Retina (tissue), 1 donor: ENCODE results near the gene COPE.
"Not testable (repeated sequence)": the region's sequence is repeated elsewhere in the genome, so short reads cannot be mapped to it uniquely, and the experiment has no call there.

ENCODE experiments used
- DNase-seq: peaks from one replicate; pipeline ENCODE4 v3.0.0-alpha.2; 2016

COPE gene

DNA sequence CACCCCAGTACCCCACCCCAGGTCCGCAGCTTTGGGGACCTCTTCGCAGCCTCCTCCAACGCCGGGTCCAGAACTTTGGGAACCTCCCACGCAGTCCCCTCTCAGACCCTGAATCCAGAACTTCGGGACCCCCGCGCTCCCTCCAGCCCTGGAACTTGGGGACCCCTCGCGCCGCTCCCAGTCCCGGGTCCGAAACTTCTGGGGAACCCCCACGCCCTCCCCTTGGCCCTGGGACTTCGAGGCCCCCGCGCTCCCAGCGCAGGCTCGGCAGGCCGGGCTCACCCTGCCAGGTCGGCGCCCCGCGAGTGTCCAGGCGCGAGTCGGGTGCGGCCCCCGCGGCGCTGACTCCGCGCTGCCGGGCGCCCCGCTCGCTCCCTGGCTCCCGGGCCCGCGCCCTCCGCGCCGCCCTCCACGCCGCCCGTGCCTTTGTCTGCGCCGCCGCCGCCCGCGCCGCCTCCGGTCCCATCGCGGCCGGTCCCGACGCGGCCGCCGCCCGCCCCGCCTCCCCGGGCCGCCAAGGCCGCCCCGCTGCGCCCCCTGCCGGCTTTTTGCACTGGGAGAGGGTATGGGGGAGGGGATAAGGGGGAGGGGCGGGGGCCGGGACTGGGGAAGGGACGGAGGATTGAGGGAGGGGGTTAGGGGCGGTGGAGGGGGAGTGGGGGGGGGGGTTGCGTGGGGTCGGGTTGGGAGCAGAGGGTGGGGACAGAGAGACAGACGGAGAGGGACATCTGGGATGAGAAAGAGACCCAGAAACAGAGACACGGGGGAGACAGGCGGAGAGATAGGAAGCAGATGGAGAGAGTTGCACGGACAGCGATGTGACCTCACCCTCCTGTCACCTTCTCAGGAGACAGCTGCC, 21.8 kb upstream of the COPE start, which contains the start of gene HOMER3:
TSS of gene HOMER3 (minus strand) at position 449 of the 859 bp plus-strand sequence. CDS start 2,235 bp downstream, outside the sequence.
- peak; percentile 41 for DNase-seq

DNA sequence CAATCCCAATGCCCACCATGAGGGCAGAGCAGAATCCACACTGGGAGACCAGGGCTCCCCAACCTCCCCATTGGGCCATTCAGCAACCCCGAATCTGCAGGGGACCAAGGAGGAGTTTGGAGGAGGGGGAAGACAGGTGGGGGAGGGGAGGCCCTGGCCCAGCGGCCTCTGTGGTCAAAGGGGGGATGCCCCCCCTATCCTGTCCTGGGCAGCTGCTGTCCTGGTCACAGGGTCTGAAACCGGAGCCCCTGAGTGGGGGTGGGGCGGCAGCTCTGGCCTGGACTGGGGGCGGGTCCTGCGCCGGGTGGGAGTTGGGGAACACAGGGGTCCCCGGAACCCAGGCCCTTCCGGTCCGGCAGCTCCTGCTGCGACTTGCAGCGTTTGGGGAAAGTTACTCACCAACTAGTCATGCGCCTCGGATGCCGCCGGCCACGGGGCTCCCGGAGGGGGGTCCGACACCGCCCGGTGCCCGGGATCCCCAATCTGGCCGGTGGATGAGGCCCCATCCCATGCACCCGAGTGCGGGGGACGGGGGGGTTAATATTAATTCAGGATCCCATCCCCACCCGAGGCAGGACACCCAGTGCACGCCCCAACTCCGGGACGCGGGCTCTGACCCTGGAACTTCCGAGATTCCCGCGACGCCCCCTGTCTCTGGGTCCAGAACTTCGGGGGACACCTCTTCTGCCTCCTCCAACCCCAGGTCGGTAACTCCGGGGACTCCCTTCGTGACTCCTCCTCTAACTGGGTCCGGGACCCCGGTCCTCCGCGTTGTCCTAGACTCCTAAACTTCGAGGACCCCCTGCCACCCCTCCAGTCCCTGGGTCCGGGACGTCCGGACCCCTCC, 21.0 kb upstream of the COPE start:
- peak; percentile 48 for DNase-seq

GRCh38 chr19:18939163-18939562, 20.0 kb upstream of the COPE start:
- no peak for DNase-seq

DNA sequence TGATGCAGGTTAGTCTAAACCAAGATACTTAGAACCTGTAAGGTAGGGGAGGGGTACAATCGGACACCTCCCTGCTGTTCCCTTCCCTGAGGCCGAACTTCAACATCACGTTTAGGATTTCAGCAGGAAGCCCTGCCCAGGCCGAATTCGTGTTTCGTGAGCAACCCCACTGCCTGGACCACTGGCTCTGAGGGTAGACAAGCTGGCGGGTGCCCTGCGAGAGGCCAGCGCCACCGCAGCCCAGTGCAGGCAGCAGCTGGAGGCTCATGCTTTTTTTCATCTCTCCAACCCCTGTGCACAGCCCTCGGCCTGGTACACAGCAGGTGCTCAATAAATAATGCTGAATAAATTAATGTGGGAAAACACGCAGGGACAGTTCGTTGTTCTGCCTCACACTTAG, 14.1 kb upstream of the COPE start:
- peak; percentile 17 for DNase-seq

- peak; percentile 77 for DNase-seq
Observed at GRCh38 chr19:18932216-18932841, 13.1 kb upstream of the COPE start.

- no peak for DNase-seq
Observed at GRCh38 chr19:18931316-18932162, 12.4 kb upstream of the COPE start.

DNA sequence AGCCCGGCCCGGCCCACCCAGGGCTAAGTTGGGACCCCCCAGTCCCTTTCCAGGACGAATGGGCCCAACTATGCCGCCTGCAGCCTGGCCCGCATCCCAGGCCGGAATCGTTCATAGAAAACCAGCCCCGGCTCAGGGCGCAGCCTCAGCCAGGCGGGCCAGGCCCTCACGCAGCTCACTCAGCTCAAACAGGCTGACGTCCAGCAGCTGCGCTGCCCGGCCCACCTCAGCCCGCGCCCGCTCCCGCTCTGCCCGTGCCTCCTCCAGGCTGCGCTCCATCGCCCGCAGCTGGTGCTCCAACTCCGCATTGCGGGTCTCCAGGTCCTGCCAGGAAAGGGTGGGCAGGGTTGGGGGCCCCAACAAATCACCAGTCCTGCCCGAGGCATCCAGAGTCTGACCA, 10.1 kb upstream of the COPE start:
- DNase-seq, result no peak

- no peak for DNase-seq
Observed at GRCh38 chr19:18928018-18928805, 9.0 kb upstream of the COPE start.

- no peak for DNase-seq
Observed at GRCh38 chr19:18924684-18925213, 5.6 kb upstream of the COPE start.

GRCh38 chr19:18922228-18922985, 3.2 kb upstream of the COPE start:
- no peak for DNase-seq

DNA sequence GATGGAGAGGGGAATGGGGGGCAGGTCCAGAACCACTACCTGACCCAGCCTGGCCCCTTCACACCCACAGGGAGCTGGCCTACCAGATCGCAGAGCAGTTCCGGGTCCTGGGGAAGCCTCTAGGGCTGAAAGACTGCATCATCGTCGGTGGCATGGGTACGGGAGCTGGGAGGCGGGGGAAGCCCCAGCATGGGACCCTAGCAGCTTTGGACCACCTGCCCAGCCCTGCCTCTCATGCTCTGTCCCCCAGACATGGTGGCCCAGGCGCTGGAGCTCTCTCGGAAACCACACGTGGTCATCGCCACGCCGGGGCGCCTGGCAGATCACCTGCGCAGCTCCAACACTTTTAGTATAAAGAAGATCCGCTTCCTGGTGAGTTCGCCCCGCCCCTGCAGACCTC, 2.4 kb upstream of the COPE start:
- no peak for DNase-seq

GRCh38 chr19:18920400-18920799, 1.2 kb upstream of the COPE start:
- DNase-seq, result no peak

- no peak for DNase-seq
Observed at GRCh38 chr19:18919900-18920214, 670 bp upstream of the COPE start.

GRCh38 chr19:18917593-18917992, 1.6 kb downstream of the COPE start:
- DNase-seq, result not testable (repeated sequence)

DNA sequence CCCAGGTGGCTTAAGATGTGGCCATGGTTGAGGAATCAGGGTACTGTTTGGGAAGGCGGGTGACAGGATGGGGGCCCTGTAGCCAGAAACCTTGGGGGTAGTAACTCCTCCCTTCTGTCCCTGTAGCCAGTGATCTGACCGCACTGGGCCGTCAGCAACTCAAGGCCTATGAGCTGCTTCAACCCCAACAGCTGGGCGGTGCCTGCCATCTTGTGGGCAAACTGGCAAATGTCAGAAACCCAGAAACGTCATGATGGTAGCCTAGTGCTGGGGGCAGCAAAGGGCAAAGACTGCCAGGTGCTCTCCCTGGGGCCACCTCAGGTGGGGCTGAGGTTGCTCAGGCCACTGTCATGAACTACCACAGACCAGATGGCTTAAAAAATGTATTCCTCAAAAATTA, 3.5 kb downstream of the COPE start:
- DNase-seq, result peak; percentile 24

DNA sequence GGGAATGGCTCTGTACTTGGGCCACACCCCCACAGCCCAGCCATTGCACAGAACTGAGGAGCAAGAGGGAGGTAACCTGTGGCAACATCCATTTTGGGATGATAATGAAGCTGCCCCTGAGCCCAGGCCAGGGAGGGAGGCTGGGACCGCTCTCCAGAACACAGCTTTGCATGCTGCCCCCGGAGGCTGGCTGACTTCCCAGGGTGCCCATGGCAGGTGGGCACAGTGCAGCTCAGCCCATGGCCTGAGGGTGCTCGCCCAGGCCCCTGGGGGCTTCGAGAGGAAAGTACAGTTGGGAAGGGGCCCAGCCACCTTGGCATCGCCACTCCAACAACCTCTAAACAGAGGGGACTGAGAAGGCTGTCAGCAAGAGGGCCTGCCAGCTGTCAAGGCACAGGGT, 5.7 kb downstream of the COPE start:
- DNase-seq, result no peak

DNA sequence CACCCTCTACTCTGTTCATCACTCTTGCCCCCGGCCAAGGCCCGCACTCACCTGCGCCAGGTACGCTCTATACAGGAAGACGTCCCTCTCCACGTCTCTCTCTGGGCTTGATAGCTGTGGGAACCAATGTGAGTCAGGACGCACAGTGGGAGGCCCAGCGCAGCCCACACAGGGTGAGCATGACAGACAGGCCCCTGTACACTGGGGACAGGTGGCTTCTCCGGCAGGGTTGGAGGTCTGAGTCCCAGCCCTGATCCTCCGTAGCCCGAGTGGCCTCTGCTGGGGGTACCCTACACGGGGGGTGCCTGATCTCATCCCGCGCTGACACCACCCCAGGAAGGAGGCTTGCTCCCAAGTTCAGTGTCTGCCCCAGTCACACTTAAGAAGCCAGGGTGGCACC, 6.3 kb downstream of the COPE start:
- no peak for DNase-seq

DNA sequence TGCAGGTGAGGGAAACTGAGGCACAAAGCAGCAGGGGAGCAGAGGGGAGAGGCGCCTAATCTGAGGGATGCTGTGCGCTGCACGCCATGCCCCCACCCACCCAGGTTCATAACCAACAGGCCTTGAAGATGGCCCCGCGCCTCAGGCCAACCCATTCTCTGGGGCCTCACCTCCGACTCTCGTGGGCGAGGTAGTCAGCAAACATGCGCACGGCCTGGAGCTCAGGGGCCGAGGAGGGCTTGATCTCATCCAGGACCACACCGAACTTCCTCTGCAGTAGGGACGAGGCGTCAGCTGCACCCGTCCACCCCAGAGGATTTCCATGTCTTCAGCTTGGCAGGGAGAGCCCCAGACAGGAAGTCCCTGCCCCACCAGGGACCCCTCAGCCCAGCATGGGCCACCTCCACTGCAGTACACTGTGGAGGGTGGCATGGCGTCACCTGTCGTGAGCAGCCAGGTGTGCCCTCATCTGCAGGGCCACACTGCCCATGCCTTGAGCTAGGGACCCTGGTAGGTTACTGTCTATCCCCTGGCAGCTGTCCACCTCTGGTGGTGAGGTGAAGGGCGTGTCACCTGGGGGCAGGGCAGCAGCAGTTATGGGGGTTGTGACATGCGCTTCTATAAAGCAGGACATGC, 8.3 kb downstream of the COPE start:
- no peak for DNase-seq

GRCh38 chr19:18910010-18910409, 9.2 kb downstream of the COPE start:
- DNase-seq, result no peak
